GM23338 (cell line): ENCODE results near the gene RAB27B. TPM values are rescaled to one million over a fixed set of nuclear protein-coding genes. Genes with fewer than 3 reads are reported as not detected.

Source experiments
- ZNF462 ChIP-seq: fragments of 250-450 bp; sonication (Bioruptor Pico); IDR thresholded peaks from 2 replicates; pipeline ENCODE4 v1.5.0; 2020; ENCODE audit warnings: mild to moderate bottlenecking, moderate library complexity
- polyA plus RNA-seq: library from polyadenylated mRNA; unstranded; fragments of >200 nt; fragmentation: Nextera tagmentation; extraction: Ambion mirVana; gene quantifications from 2 replicates; pipeline ENCODE4 v1.2.1, GENCODE V29; 2016
- total RNA-seq: library from RNA; depleted of rRNA; stranded (reverse); fragments of >200 nt; shearing (Covaris generic); gene quantifications from 2 replicates; pipeline ENCODE4 v1.2.3, GENCODE V29; 2014; rRNA removed

Gene RAB27B
- total and polyA plus RNA-seq, 2 experiments from 2014 or later: 0.13 to 0.56 TPM

- TF ChIP-seq ZNF462: no peak
Observed at GRCh38 chr18:54942569-54942968, 114.3 kb downstream of the RAB27B start (continued).

Other genes starting within 250 kb of the RAB27B start
- 0.28 and 1.0 TPM in 2 replicates for gene DYNAP, start 237.2 kb upstream of the RAB27B start, total RNA-seq
- gene DYNAP, start 237.2 kb upstream of the RAB27B start, polyA plus RNA-seq: 0.13 TPM in 1 of 2 replicates, not detected in the other
- 1.2 and 1.6 TPM in 2 replicates for gene CCDC68, start 131.0 kb downstream of the RAB27B start, total RNA-seq
- gene CCDC68, start 131.0 kb downstream of the RAB27B start, polyA plus RNA-seq: 2.0 and 3.7 TPM in 2 replicates